Measurements from ENCODE around the gene MAN2B2. TPM values are rescaled to one million over a fixed set of nuclear protein-coding genes. Genes with fewer than 3 reads are reported as not detected.

The MAN2B2 gene
- total and polyA plus RNA-seq, 2 experiments from 2014 or later: 22.2 to 24.0 TPM

DNA sequence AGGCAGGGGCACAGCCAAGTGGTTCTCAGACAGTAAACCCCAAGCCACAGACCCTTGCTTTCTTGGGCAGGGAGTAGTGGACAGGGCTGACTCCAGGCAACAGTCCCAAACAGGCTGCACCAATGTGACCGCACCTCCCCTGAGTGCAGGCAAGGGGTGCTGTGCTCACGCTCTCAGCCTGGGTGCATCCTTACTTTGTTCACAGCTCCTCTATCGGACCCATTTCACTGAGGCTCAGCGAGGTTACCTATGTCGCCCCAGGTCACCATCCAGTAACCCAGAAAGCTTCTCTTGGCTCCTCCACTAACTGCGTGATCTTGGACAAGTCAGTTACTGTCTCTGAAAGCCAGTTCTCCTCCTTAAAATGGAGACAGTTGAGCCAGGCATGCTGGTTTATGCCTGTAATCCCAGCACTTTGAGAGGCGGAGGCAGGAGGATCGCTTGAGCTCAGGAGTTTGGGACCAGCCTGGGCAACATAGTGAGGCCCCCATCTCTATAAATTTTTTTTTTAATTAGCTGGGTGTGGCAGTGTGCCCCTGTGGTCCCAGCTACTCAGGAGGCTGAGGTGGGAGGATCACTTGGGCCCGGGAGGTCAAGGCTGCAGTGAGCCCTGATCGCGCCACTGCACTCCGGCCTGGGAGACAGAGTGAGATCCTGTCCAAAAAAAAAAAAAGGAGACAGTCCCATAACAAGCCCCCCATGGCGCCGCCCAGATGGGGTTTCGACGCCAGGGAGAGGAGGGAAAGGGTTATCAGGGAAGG, 823 bp upstream of the MAN2B2 start:
- WGBS (ENCODE audit: low lambda C conversion rate, missing lambda C conversion rate): 65% methylated on average over 15 of the region's 16 CpGs
- Histone ChIP-seq H3K27ac (no peak overlapping the region), H3K79me2 (no peaks in the 10 kb centered on the region), H3K9me2 (replicated peaks; ENCODE audit: insufficient read depth) (no peaks in the 10 kb centered on the region), H4K20me1 (ENCODE audit: insufficient read depth, poor library complexity, severe bottlenecking) (no peaks in the 10 kb centered on the region), H3K9me3 (ENCODE audit: low read depth) (no peaks in the 10 kb centered on the region), H3K4me1 (ENCODE audit: insufficient read depth) (peaks cover 4% of the 10 kb centered on the region), H3K4me3 (peak overlapping the region; percentile 63), H3K4me2 (peak overlapping the region; percentile 99), H3K27me3 (peaks cover 14% of the 10 kb centered on the region), H2AFZ (peak overlapping the region; percentile 88), H3K36me3 (replicated peaks; ENCODE audit: insufficient read depth, low read depth) (no peaks in the 10 kb centered on the region)
- DNase-seq (ENCODE audit: low spot score): no peak
- no peak for TF ChIP-seq EZH2phosphoT487 (IDR thresholded peaks at IDR 0.05; ENCODE audit: low read depth, severe bottlenecking, unreplicated experiment)
- TF ChIP-seq EZH2 (IDR thresholded peaks at IDR 0.05; ENCODE audit: borderline replicate concordance): no peak
- TF ChIP-seq, protein P1, sequence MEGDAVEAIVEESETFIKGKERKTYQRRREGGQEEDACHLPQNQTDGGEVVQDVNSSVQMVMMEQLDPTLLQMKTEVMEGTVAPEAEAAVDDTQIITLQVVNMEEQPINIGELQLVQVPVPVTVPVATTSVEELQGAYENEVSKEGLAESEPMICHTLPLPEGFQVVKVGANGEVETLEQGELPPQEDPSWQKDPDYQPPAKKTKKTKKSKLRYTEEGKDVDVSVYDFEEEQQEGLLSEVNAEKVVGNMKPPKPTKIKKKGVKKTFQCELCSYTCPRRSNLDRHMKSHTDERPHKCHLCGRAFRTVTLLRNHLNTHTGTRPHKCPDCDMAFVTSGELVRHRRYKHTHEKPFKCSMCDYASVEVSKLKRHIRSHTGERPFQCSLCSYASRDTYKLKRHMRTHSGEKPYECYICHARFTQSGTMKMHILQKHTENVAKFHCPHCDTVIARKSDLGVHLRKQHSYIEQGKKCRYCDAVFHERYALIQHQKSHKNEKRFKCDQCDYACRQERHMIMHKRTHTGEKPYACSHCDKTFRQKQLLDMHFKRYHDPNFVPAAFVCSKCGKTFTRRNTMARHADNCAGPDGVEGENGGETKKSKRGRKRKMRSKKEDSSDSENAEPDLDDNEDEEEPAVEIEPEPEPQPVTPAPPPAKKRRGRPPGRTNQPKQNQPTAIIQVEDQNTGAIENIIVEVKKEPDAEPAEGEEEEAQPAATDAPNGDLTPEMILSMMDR (IDR thresholded peaks at IDR 0.05; ENCODE audit: poor library complexity): no peak

DNA sequence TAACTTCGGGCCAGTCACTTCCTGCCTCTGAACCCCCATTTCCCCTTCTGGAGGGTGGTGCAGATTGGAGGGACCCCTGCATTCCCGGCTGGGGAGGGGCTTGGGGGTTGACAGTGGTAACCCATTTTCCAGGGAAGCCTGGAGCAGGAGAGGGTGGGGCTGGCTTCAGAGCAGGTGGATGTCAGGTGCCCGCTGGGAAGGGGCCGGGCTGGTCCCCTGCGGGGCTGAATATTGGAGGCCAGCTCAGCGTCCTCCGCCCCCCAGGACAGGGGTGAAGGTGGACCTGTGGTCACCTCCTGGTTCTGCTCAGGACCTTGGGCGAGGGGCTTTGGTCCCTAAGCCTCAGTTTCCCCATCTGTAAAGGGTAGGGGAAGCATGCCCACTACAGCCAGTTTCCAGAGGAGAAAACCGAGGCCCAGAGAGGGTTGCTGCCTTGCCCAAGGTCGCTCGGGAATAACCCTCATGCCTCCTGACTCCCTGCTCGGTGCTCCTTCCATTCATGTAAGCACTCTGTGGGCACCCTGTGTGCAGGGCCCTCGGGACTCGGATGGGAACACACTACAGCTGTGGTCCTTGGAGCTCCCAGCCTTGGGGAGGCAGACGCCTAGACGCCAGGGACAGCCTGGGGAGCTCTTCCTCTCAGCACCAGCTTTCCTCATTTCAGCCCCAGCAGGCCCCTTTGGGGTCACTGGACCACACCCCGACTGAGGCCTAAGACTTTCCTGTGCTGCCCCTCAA, 683 bp downstream of the MAN2B2 start:
- Histone ChIP-seq H3K9me3 (ENCODE audit: low read depth) (no peaks in the 10 kb centered on the region), H3K4me3 (peak overlapping the region; percentile 81), H4K20me1 (ENCODE audit: insufficient read depth, poor library complexity, severe bottlenecking) (no peaks in the 10 kb centered on the region), H3K4me2 (peak overlapping the region; percentile 99), H3K4me1 (ENCODE audit: insufficient read depth) (peaks cover 4% of the 10 kb centered on the region), H2AFZ (peak overlapping the region; percentile 76), H3K36me3 (replicated peaks; ENCODE audit: insufficient read depth, low read depth) (no peaks in the 10 kb centered on the region), H3K9me2 (replicated peaks; ENCODE audit: insufficient read depth) (no peaks in the 10 kb centered on the region), H3K27ac (no peak overlapping the region), H3K79me2 (no peaks in the 10 kb centered on the region), H3K27me3 (peaks cover 10% of the 10 kb centered on the region)
- no peak for DNase-seq (ENCODE audit: low spot score)
- TF ChIP-seq, protein P1 (IDR thresholded peaks at IDR 0.05; ENCODE audit: poor library complexity): no peak
- no peak for TF ChIP-seq EZH2 (IDR thresholded peaks at IDR 0.05; ENCODE audit: borderline replicate concordance)
- no peak for TF ChIP-seq EZH2phosphoT487 (IDR thresholded peaks at IDR 0.05; ENCODE audit: low read depth, severe bottlenecking, unreplicated experiment)
- WGBS (ENCODE audit: low lambda C conversion rate, missing lambda C conversion rate): 70% methylated on average over 15 of the region's 17 CpGs

- H3K4me1 ChIP-seq (ENCODE audit: insufficient read depth): peaks cover 4% of the 10 kb centered on the region
- H2AFZ ChIP-seq: no peak overlapping the region
- no peak overlapping the region for H3K4me2 ChIP-seq
- H3K27me3 ChIP-seq: peaks cover 9% of the 10 kb centered on the region
- no peaks in the 10 kb centered on the region for H3K36me3 ChIP-seq (replicated peaks; ENCODE audit: insufficient read depth, low read depth)
- H3K27ac ChIP-seq: no peak overlapping the region
- no peak for DNase-seq (ENCODE audit: low spot score)
- H3K9me2 ChIP-seq (replicated peaks; ENCODE audit: insufficient read depth): no peaks in the 10 kb centered on the region
- no peaks in the 10 kb centered on the region for H3K9me3 ChIP-seq (ENCODE audit: low read depth)
- H3K4me3 ChIP-seq: no peak overlapping the region
- H4K20me1 ChIP-seq (ENCODE audit: insufficient read depth, poor library complexity, severe bottlenecking): no peaks in the 10 kb centered on the region
- no peaks in the 10 kb centered on the region for H3K79me2 ChIP-seq
- TF ChIP-seq EZH2phosphoT487 (IDR thresholded peaks at IDR 0.05; ENCODE audit: low read depth, severe bottlenecking, unreplicated experiment): no peak
- TF ChIP-seq, protein P1 (IDR thresholded peaks at IDR 0.05; ENCODE audit: poor library complexity): no peak
- TF ChIP-seq EZH2 (IDR thresholded peaks at IDR 0.05; ENCODE audit: borderline replicate concordance): no peak
- 94% methylated on average over 16 of the region's 16 CpGs for WGBS (ENCODE audit: low lambda C conversion rate, missing lambda C conversion rate)
Measured at GRCh38 chr4:6576512-6576911, 1.5 kb downstream of the MAN2B2 start.

Measured in hepatocyte (in vitro differentiated cells).